Left colon (tissue), 2 donors: ENCODE data around the gene RRP36. TPM values are rescaled to one million over a fixed set of nuclear protein-coding genes. Genes with fewer than 3 reads are reported as not detected.

Experiments used
- total RNA-seq, 2 donors: library from RNA; stranded (reverse); fragmentation: NEBNext Ultra II Directional; extraction: Animal tissue kit (Norgen Biotek cat#: 25700); gene quantifications; one replicate each; pipeline ENCODE4 v1.2.1, GENCODE V29; 2021
- donor health status: DM: no; HTN: no; CAD: no.
- donor health status: DM: yes; HTN: yes; CAD: no.

RRP36 gene
- total RNA-seq, 2 donors from 2014 or later = 33.6 to 45.8 TPM

Other genes starting within 250 kb of the RRP36 start
- 10 to 100 TPM; 20.2 to 20.5 TPM for gene BICRAL, start 239.6 kb upstream of the RRP36 start, total RNA-seq
- 10 to 100 TPM; 43.7 to 50.4 TPM for gene RPL7L1, start 142.0 kb upstream of the RRP36 start, total RNA-seq
- not detected for gene PTCRA, start 105.6 kb upstream of the RRP36 start, total RNA-seq
- gene CNPY3, start 92.1 kb upstream of the RRP36 start, total RNA-seq = 10 to 100 TPM; 19.6 to 25.9 TPM
- gene GNMT, start 60.9 kb upstream of the RRP36 start, total RNA-seq = under 1 TPM in 1 of 2 donors, not detected in 1; 0.37 TPM
- gene PEX6, start 42.4 kb upstream of the RRP36 start, total RNA-seq = 10 to 100 TPM; 22.4 to 26.9 TPM
- gene PPP2R5D, start 37.1 kb upstream of the RRP36 start, total RNA-seq = 10 to 100 TPM; 33.7 to 36.4 TPM
- 10 to 100 TPM; 35.8 to 43.6 TPM for gene MEA1, start 7.7 kb upstream of the RRP36 start, total RNA-seq
- gene KLHDC3, start 7.4 kb upstream of the RRP36 start, total RNA-seq = 10 to 100 TPM; 43.8 to 59.0 TPM
- gene CUL7, start 32.2 kb downstream of the RRP36 start, total RNA-seq = 10 to 100 TPM; 14.9 to 15.3 TPM
- 10 to 100 TPM; 62.5 to 75.0 TPM for gene MRPL2, start 37.8 kb downstream of the RRP36 start, total RNA-seq
- gene KLC4, start 38.0 kb downstream of the RRP36 start, total RNA-seq = 100 to 1,000 TPM; 109 to 122 TPM
- gene PTK7, start 54.7 kb downstream of the RRP36 start, total RNA-seq = 1 to 10 TPM; 8.0 to 9.7 TPM
- gene SRF, start 149.6 kb downstream of the RRP36 start, total RNA-seq = 10 to 100 TPM; 22.8 to 30.1 TPM
- 10 to 100 TPM; 31.4 to 41.8 TPM for gene CUL9, start 160.6 kb downstream of the RRP36 start, total RNA-seq
- gene DNPH1, start 207.9 kb downstream of the RRP36 start, total RNA-seq = 10 to 100 TPM; 65.7 to 67.3 TPM
- gene TTBK1, start 221.9 kb downstream of the RRP36 start, total RNA-seq = under 1 TPM; 0.18 to 0.53 TPM